ENCODE measurements around the gene CUBN.
"Not testable (repeated sequence)": the region's sequence is repeated elsewhere in the genome, so short reads cannot be mapped to it uniquely, and the experiment has no call there.

CUBN gene

DNA sequence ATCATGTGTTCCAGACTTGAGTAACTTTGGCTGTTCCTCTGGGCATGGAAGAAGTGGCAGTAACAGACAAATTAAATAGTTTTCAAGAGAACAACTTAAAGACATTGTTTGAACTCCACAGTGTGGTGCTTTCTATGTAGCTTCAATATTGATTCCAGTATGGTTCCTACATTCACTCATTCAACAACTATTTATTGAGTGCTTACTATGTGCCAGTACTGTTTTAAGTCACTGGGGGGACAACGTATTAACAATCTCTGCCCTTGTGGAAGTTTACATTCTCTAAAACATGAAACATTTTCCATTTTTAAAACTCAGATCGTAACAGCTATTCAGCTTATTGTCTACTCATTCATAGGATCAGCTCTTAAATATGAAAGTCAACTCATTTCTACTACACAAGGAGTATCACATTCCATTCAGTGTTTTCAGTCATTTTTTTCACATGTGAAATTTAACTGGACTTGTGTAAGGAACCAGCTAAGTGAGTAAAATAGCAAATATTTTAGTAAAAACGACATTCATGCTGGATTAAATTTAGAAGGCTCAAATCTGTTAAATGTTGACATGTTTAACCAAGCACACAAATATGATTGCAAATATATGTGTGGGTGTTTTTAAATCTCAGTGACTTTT is 13.6 kb upstream of the CUBN start:
- H3K27ac ChIP-seq: no peak overlapping the region
- no peak for DNase-seq (ENCODE audit: low read depth, low spot score)

- no peak for DNase-seq (ENCODE audit: low read depth, low spot score)
- H3K27ac ChIP-seq: no peak overlapping the region
Measured at GRCh38 chr10:17141504-17142229, 12.1 kb upstream of the CUBN start.

DNA sequence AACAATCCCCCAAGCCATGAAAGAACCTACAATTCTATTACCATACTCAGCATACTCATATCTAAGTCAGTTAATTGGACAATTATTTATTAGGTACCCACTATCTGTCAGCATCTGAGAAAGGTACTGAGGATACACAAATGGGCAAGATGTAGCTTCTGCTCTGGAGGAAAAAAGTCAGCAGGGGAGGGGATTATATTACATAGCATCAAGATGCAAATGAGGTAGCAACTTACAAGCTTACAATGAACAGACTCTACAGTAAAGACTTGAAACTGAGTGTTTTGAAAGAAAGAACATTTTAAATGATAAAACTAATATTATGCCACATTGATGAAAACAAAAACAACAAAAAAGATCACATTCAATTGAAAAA is 10.8 kb upstream of the CUBN start:
- no peak for DNase-seq (ENCODE audit: low read depth, low spot score)
- H3K27ac ChIP-seq: no peak overlapping the region

DNA sequence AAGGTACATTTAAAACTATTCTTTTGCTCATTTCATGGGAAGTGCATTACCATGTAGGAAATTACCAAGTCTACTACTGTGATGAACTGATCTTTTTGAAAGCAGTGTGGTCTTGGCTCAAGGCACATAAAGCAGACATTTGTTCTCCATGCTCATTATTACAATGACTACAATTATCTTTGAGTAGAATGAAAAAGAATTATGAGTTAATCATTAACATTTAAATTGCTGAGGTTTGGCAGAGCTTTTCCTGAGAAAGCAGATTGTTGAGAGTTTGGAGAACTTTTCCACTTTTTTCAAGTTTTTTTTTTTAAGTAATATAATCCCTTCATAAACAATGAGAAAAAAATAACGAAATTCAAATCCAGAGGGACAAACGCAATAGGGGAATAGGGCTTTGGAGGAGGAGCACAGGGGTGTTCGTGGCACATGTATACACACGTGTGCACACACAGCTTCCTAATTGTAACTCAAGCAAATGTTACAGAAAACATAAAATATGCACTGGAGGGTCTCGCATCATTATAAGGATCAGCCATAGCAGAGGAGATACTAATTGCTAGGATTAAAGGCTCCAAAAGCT is 8.9 kb upstream of the CUBN start:
- no peak overlapping the region for H3K27ac ChIP-seq
- DNase-seq (ENCODE audit: low read depth, low spot score): no peak

DNA sequence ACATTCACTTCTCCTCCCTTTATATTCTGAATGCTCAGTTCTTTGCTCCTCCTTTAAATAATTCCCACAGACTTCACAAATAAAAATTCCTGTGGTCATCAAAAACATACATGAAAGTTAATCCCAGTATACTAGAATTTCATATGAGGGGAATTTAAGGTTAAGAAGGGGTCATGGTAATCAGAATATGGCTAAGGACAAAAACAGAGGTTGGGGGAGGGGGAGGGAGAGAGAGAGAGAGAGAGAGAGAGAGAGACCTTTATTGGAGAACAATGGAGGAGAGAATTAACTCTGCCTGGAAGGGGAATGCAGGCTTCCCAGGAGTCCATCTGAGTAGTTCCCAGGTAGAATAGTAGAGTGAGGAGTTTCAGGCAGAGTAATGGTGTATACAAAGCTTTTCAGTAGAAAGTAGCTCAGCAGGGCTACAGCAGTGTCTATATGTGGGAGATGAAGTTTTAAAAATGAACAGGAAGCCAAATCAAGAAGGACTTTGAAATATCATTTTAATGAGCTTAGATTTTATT is 5.2 kb upstream of the CUBN start:
- no peak for DNase-seq (ENCODE audit: low read depth, low spot score)
- no peak overlapping the region for H3K27ac ChIP-seq

GRCh38 chr10:17134282-17134681 is 4.7 kb upstream of the CUBN start:
- H3K27ac ChIP-seq: no peak overlapping the region
- DNase-seq (ENCODE audit: low read depth, low spot score): no peak

- H3K27ac ChIP-seq: no peak overlapping the region
- no peak for DNase-seq (ENCODE audit: low read depth, low spot score)
Measured at GRCh38 chr10:17128261-17128660, 1.4 kb downstream of the CUBN start.

- DNase-seq (ENCODE audit: low read depth, low spot score): no peak
Measured at GRCh38 chr10:17126327-17126726, 3.3 kb downstream of the CUBN start.

DNA sequence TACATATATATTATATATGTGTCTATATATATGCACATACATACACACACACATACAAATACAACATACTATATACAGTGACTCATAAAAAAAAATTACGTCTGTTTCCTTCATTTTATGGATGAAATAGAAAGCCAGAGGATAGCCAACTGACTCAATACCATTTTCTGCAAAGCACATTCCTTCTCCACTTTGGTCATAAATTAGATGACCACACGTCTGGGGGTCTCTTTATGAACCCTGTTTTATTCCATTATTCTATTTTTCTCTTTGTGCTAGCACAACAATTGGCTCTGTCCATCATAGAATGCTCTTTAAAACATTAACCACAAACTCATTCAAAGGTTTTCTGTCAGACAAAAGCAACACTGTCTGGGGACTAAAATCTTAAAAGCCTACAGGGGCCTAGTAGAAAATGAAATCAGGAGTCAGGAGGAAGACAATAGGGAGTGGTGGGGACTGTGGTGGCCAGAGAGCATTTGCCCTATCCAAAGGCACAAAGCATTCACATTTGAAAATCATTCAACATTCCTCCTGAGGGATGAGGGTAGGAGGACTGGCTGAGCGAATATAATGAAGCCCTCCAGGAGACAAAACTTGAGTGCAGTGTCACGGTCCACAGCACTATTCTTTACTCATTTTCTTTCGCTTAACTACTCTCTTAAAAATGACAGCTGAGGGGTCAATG is 4.3 kb downstream of the CUBN start:
- no peak for DNase-seq (ENCODE audit: low read depth, low spot score)
- H3K27ac ChIP-seq: no peak overlapping the region

More at GRCh38 chr10:17126327-17126726, 3.3 kb downstream of the CUBN start:
- H3K27ac ChIP-seq: no peak overlapping the region

GRCh38 chr10:17123961-17124360 is 5.7 kb downstream of the CUBN start:
- DNase-seq (ENCODE audit: low read depth, low spot score): no peak
- H3K27ac ChIP-seq: no peak overlapping the region

DNA sequence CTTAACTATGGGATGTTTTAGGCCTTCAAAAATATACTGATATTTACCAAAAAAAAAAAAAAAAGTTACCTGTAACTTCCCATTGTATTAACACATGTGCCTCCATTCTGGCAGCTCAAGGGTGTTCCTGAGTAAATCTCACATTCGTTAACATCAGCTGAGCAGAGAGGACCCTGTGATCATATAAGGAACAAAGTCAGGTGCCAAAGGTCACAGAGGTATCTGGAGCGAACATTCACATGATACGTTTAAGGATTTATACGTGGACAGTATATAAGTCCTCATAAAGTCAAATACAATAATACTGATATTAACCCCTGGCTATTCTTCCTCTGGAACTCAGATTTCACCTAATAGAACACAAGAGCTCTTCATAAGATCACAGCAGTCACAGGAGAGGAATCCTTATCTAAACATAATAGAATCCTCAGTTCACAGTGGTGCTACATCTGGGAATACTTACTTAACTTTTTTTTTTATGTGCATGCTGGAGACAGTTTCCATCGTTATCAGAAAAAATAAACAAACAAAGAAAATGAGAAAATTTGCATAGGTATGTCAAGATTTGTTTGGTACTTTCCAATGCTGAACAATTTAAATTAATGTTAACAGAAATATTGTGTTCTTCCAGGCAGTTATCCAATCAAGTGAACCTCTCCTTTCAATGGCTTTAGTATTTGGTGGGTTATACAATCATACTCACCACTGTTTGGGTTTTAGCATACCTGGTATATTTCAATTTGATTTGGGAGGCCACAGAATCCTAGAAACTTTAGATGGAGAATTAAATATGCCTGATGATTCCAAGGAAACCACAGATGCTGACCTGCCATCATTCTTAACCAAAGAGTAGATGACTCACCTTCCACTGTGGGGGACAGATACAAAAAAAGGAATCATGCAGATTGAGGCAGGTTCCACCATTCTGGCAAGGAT is 6.6 kb downstream of the CUBN start:
- no peak for DNase-seq (ENCODE audit: low read depth, low spot score)
- H3K27ac ChIP-seq: no peak overlapping the region

DNA sequence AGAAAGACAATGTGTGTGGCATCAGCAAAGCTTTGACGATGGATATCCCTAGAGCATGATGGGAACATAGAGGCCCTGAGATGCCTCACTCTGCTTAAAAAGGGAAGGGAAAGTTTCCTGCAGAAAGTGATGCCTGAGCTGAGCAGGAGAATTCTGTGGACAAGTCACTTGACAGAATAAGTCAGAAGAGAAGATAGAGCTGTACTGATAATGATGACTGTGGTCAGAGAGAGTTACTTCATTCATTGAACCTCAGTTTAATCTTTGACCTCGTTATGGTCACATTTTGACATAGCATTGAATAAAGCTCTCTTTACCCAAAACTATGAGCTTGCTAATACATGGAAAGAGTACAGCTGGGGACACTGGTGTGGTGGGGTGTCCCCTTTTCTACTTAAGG is 7.6 kb downstream of the CUBN start:
- no peak overlapping the region for H3K27ac ChIP-seq
- no peak for DNase-seq (ENCODE audit: low read depth, low spot score)

GRCh38 chr10:17120694-17121093 is 8.9 kb downstream of the CUBN start:
- H3K27ac ChIP-seq: no peak overlapping the region
- DNase-seq (ENCODE audit: low read depth, low spot score): no peak

GRCh38 chr10:17119845-17120244 is 9.8 kb downstream of the CUBN start:
- no peak overlapping the region for H3K27ac ChIP-seq
- no peak for DNase-seq (ENCODE audit: low read depth, low spot score)

GRCh38 chr10:17116193-17116592 is 13.4 kb downstream of the CUBN start:
- no peak for DNase-seq (ENCODE audit: low read depth, low spot score)
- H3K27ac ChIP-seq: no peak overlapping the region

DNA sequence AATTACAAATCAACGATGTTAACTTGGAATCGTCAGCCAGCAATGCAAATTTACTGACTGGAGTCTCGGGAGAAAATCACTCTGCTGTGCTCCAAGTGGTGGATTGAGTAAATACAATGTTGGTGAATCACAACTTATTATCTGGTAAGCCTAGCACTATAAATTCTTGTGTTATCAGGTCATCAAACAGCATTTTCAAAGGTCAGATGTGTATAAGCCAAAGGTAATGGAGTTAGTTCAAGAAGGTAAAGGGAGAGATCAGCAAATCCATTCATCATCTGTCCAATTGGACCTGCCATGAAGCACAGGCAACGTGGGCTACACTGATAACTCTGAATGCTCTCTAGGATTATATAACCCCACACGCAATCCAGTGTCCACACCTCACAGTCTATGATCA is 13.9 kb downstream of the CUBN start:
- no peak for DNase-seq (ENCODE audit: low read depth, low spot score)
- H3K27ac ChIP-seq: no peak overlapping the region

DNA sequence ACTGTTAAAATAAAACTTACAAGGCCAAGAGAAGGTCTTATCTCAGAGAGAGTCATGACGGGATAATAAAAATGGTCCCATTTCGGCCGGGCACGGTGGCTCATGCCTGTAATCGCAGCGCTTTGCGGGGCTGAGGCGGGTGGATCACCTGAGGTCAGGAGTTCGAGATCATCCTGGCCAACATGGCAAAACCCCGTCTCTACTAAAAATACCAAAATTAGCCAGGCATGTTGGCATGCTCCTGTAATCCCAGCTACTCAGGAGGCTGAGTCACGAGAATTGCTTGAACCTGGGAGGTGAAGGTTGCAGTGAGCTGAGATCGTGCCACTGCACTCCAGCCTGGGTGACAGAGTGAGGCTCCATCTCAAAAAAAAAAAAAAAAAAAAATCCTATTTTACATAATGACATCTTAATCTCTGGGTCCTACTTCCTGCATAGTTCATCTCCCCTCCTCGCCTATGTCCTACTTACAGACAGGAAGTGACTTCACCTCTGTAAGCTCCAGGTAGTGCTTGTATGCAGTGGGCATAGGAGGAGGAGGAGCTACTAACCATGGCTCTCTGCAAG is 14.7 kb downstream of the CUBN start:
- not testable (repeated sequence) for H3K27ac ChIP-seq; DNase-seq (ENCODE audit: low read depth, low spot score)

GRCh38 chr10:17113889-17114540 is 15.6 kb downstream of the CUBN start:
- H3K27ac ChIP-seq: no peak overlapping the region

DNA sequence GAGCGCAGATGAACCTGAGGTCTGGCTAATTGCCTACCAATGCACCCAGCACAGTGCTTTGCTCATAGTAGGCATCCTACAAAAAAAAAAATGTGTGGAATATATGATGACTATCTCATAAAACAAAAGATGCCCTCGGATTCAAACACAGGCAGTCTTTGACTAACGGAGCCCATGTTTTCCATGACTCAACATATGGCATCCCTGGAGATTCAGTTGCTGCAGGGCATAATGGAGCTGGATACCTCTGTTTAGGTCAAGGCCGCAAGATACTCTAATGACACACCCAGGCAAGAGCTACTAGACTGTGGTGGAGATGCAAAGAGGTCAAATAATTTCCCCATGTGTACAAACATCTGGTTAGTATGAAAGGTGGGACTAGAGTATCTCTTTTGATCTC is 16.3 kb downstream of the CUBN start:
- no peak overlapping the region for H3K27ac ChIP-seq
- DNase-seq (ENCODE audit: low read depth, low spot score): no peak

More at GRCh38 chr10:17113889-17114540, 15.6 kb downstream of the CUBN start:
- DNase-seq (ENCODE audit: low read depth, low spot score): no peak

Data from epithelial cell of prostate (primary cell).